SU-DHL-6 (cell line): ENCODE data around the gene ANTXRL.

Experiments
- EZH2phosphoT487 ChIP-seq: fragments of 200-600 bp; sonication (generic), shearing (Covaris generic); conservative IDR thresholded peaks from 2 replicates; pipeline ENCODE4 v1.6.1; 2018; ENCODE audit warnings: mild to moderate bottlenecking, antibody characterized with exemption, low read length, moderate library complexity, mixed read lengths
- TF ChIP-seq, protein P1 (sequence below): fragments of 200-600 bp; sonication (generic); IDR thresholded peaks from one replicate; pipeline ENCODE4 v1.5.1; 2017; ENCODE audit warnings: antibody characterized with exemption, mild to moderate bottlenecking, low read length, moderate library complexity; ENCODE audit not compliant: insufficient read depth, poor library complexity, severe bottlenecking

DNA sequence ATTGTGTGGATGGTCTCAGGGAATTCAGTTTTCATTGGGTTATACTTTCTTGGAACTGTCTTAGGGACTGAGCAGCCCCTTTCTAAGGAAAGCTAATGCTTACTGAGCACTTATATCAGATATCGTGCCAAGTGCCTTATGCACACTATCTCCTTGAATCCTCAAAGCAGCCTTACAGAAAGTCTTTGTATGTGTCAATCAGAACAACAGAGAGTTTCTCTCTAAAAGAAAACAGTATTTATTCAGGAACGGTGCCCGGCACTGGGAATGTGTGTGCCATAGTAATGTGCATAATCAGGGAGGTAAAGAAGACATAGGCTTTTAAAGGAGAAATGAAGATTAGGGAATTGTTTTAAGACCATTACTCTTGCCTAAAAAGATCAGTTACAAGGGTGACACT, 17.3 kb downstream of the ANTXRL start:
- TF ChIP-seq, protein P1, sequence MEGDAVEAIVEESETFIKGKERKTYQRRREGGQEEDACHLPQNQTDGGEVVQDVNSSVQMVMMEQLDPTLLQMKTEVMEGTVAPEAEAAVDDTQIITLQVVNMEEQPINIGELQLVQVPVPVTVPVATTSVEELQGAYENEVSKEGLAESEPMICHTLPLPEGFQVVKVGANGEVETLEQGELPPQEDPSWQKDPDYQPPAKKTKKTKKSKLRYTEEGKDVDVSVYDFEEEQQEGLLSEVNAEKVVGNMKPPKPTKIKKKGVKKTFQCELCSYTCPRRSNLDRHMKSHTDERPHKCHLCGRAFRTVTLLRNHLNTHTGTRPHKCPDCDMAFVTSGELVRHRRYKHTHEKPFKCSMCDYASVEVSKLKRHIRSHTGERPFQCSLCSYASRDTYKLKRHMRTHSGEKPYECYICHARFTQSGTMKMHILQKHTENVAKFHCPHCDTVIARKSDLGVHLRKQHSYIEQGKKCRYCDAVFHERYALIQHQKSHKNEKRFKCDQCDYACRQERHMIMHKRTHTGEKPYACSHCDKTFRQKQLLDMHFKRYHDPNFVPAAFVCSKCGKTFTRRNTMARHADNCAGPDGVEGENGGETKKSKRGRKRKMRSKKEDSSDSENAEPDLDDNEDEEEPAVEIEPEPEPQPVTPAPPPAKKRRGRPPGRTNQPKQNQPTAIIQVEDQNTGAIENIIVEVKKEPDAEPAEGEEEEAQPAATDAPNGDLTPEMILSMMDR = no peak
- no peak for TF ChIP-seq EZH2phosphoT487
